Thoracic aorta (tissue), 2 donors: ENCODE measurements around the gene ASB18. TPM values are rescaled to one million over a fixed set of nuclear protein-coding genes. Genes with fewer than 3 reads are reported as not detected.

Experiments used
- ATAC-seq: fragments of 150-250 bp; one replicate; pipeline ENCODE4 v1.8.0; 2017; ENCODE audit warnings: low read depth; ENCODE audit not compliant: insufficient number of reproducible peaks, low FRiP score
- DNase-seq: peaks from one replicate; pipeline ENCODE4 v3.0.0-alpha.2; 2020; ENCODE audit warnings: low spot score
- H3K27ac ChIP-seq, 2 donors: fragments of 200-600 bp; sonication (generic); 1 replicate in 1 of 2; 2 replicates in 1 of 2; pipeline ENCODE4 v1.5.1; 2016; ENCODE audit warnings: mild to moderate bottlenecking in 2 of 2, moderate library complexity in 2 of 2
- H3K27me3 ChIP-seq: fragments of 200-600 bp; sonication (generic); replicated peaks from 2 replicates; pipeline ENCODE4 v1.6.0; 2016; ENCODE audit warnings: mild to moderate bottlenecking; ENCODE audit not compliant: insufficient read depth
- H3K36me3 ChIP-seq: fragments of 200-600 bp; sonication (generic); one replicate; pipeline ENCODE4 v1.5.1; 2016
- H3K4me1 ChIP-seq, 2 donors: fragments of 200-600 bp; sonication (generic); 1 replicate in 1 of 2; 2 replicates in 1 of 2; pipeline versions ENCODE4 v1.5.1 to v1.6.0; 2016; ENCODE audit warnings: low read depth in 2 of 2, mild to moderate bottlenecking in 1 of 2; ENCODE audit not compliant: control insufficient read depth in 1 of 2
- H3K4me3 ChIP-seq: fragments of 200-600 bp; sonication (generic); 2 replicates; pipeline ENCODE4 v1.5.1; 2016; ENCODE audit warnings: mild to moderate bottlenecking
- H3K9me3 ChIP-seq: fragments of 200-600 bp; sonication (generic); 2 replicates; pipeline ENCODE4 v1.5.1; 2016
- total RNA-seq, 2 donors: library from RNA; depleted of rRNA; stranded (reverse); fragments of >200 nt; gene quantifications; one replicate each; pipeline versions ENCODE4 v1.1.0 to v1.2.3, GENCODE V29; 2016
- TF ChIP-seq, protein P1 (sequence below): fragments of 200-600 bp; sonication (generic); IDR thresholded peaks from one replicate; pipeline ENCODE4 v1.5.1; 2019; ENCODE audit warnings: antibody characterized with exemption

The ASB18 gene
- total RNA-seq, 2 donors from 2014 or later = not detected

DNA sequence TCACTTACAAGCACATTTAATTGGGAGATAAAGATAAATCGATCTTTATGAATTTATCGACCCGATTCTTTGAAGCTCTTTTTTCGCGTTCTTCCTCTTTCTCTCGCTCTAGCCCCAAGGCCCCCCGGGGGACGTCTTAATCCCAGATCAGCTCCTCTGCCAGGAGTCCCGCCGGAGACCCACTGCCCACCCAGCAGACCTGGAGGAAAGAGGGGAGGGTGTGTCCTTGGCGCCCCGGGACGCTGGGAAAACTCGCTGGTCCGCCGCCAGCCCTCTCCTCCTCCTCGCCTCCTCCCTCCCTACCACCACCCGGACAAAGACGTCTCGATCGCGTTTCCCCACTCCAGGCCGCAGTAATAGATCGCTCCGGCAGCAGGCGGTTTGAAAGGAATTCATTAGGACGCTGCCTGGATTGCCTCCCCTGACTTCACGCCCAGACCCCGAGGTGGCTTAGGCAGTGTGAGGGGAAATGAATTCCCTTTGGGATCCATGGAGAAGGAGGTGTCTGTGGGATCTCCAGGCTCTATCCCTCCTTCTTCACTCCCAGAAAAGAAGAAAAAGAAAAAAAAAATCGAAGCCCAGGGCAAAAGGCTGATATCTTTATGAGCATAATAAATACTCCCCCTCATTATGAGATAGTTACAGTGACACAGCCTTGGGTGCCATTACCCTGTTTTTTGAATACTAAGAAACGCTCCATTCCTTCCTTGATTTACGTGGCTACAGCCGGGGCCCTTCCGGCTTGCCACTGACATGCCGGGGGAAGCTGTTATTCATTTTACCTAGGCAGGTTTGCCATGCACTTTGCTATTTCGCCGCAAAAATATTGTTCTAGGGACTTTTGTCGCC is 94.2 kb downstream of the ASB18 start:
- Histone ChIP-seq H3K9me3 (no peaks in the 10 kb centered on the region), H3K4me3 (no peak overlapping the region), H3K27ac (no peak overlapping the region), H3K36me3 (no peaks in the 10 kb centered on the region), H3K27me3 (peaks cover 23% of the 10 kb centered on the region), H3K4me1 (peaks cover 19 to 42% of the 10 kb centered on the region in 2 donors)
- no peak for DNase-seq
- ATAC-seq = no peak
- TF ChIP-seq, protein P1, sequence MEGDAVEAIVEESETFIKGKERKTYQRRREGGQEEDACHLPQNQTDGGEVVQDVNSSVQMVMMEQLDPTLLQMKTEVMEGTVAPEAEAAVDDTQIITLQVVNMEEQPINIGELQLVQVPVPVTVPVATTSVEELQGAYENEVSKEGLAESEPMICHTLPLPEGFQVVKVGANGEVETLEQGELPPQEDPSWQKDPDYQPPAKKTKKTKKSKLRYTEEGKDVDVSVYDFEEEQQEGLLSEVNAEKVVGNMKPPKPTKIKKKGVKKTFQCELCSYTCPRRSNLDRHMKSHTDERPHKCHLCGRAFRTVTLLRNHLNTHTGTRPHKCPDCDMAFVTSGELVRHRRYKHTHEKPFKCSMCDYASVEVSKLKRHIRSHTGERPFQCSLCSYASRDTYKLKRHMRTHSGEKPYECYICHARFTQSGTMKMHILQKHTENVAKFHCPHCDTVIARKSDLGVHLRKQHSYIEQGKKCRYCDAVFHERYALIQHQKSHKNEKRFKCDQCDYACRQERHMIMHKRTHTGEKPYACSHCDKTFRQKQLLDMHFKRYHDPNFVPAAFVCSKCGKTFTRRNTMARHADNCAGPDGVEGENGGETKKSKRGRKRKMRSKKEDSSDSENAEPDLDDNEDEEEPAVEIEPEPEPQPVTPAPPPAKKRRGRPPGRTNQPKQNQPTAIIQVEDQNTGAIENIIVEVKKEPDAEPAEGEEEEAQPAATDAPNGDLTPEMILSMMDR = no peak

DNA sequence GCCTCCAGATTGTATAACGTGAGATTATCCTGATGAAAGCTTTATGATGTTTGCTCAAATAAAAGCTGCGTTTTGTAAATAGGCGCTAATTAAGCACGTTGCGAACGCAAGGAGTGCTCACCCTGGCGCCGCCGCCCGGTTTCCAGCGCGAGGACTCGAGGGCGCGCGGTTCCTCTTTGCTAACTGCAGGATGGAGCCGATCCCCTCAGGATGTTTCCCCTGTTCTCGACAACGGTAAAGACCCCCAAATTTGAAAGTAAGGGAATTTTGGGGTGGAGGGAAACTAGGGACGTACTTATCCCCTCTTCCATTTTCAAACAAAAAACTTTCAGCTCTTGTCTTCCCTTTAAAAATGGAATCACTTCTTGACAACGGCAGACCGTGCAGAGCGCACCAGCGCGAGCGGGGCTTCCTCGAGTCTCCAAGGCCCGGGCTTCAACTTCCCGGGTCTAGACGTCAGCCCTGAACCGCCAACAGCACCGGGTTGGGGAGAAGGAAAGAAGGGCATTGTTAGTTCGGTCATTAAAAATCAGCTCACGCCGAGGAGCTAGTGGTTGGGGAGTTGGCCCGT is 95.0 kb downstream of the ASB18 start:
- H3K4me1 ChIP-seq = peaks cover 24 to 49% of the 10 kb centered on the region in 2 donors
- peaks cover 30% of the 10 kb centered on the region for H3K27me3 ChIP-seq
- DNase-seq = no peak
- TF ChIP-seq, protein P1 = no peak
- ATAC-seq = no peak
- no peak overlapping the region for H3K27ac ChIP-seq
- no peaks in the 10 kb centered on the region for H3K36me3 ChIP-seq
- no peak overlapping the region for H3K4me3 ChIP-seq
- H3K9me3 ChIP-seq = no peaks in the 10 kb centered on the region

DNA sequence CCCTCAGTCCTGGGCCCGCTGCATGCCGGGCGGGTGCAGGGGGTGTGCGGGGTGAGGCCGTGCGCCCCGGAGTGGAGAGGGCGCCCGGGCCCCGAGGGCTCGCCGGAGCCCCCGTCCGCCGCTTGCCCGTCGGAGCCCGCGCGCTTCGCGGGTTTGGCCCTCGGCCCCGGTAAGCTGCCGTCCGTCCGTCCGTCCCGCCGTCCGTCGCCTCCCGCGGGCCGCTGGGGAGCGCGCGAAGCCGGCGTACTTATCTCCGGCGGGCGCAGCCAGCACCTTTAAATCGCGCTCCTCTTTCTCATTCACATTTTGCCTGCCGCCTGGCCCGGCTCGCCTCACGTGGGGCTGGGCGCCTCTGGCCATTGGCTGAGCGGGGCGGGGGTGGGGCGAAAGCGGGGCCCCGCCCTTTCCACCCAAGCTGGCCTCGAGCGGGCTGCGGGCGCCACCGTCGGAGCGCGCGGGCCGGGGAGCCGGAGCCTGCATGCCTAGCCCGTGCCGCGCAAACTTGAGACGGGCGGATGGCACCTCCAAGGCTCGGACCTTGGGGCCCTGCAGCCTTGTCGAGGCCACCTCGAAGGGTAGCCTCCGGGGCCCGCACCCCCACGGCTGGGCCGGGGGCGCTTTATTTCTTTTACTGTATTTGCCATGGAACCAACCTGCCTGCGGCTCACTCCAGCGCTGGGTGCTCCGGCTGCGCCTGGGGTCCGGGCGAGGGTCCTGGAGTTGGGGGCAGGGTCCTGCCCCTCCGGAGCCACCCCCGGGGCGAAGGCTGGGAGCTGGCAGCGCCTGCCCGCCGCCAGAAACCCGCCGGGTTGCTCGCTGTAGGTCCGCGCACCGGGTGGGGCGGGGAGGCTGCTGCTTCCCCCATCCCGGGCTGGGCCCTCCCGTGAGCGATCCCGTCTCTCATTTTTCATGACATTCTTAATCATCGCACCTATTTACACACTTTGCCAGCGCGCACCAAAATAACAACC is 95.8 kb downstream of the ASB18 start, which contains the start of gene GBX2:
Gene GBX2, minus strand, starts transcription at position 277 of the 971 bp plus-strand sequence. CDS start 415 bp downstream, outside the sequence.
- Histone ChIP-seq H3K9me3 (no peaks in the 10 kb centered on the region), H3K36me3 (no peaks in the 10 kb centered on the region), H3K27ac (no peak within 1 kb of the TSS), H3K27me3 (peaks cover 27% of the 10 kb centered on the region), H3K4me1 (peaks cover 27 to 58% of the 10 kb centered on the region in 2 donors), H3K4me3 (peak within 1 kb of the TSS; percentile 69)
- DNase-seq = no peak
- TF ChIP-seq, protein P1 = no peak
- no peak for ATAC-seq

DNA sequence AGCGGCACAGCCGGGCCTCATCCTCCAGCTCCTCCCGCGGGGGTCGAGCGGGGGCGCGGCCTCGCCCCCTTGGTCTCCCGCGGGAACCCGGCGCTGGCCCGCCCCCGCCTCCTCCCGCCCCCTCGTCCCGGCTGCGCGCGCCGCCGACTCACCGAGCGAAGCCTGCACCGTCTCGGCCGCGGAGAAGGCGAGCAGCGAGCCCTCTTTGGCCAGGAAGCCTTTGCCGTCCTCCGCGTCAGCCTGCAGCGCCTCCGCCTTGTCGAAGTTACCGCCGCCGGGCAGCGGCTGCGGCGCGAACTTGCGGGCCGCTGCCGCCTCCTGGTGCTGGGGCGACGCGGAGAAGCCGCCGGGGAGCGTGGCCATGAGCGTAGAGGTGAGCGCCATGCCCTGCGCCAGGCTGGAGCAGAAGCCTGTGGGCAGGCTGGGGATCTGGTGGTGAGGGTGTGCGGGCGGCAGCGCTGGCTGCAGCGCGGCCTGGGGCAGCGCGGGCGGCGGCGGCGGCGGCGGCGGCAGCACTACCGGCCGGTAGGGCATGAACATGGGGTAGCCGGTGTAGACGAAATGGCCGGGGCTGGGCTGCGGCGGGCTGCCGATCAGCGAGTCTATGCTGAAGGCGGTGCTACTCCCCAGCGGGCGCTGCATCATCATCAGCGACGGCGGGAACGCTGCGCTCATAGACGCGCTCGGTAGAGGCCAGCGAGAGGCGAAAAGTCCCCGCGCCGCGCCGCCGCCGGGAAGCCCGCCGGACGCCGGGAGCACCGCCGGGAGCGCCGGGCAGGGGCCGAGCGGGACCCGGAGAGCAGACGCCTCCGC is 96.7 kb downstream of the ASB18 start:
- H3K9me3 ChIP-seq = no peaks in the 10 kb centered on the region
- H3K4me3 ChIP-seq = peak overlapping the region; percentile 69
- H3K36me3 ChIP-seq = no peaks in the 10 kb centered on the region
- H3K4me1 ChIP-seq = peaks cover 27 to 61% of the 10 kb centered on the region in 2 donors
- peaks cover 27% of the 10 kb centered on the region for H3K27me3 ChIP-seq
- H3K27ac ChIP-seq = no peak overlapping the region
- no peak for ATAC-seq
- TF ChIP-seq, protein P1 = no peak
- no peak for DNase-seq
